ENCODE results near the gene MRPL48.

GRCh38 chr11:73875380-73875779, 87.7 kb downstream of the MRPL48 start:
- no peak for TF ChIP-seq CTCF (IDR thresholded peaks at IDR 0.05)
- no peak for TF ChIP-seq POLR2A (IDR thresholded peaks at IDR 0.05)

Data from lower leg skin (tissue), 3 donors.